GM21423 (cell line): ENCODE measurements around the gene RASSF7.
A peak's percentile ranks its signal among the peaks of the same experiment; 100 is the strongest.

Experiments used
- ATAC-seq: cut with Tn5 transposase; IDR thresholded peaks from one replicate; pipeline ENCODE4 v1.9.1; 2021; ENCODE audit warnings: mild to moderate bottlenecking, moderate library complexity; ENCODE audit not compliant: unreplicated experiment

Gene RASSF7

GRCh38 chr11:532527-532985, 28.2 kb upstream of the RASSF7 start:
- ATAC-seq = no peak

DNA sequence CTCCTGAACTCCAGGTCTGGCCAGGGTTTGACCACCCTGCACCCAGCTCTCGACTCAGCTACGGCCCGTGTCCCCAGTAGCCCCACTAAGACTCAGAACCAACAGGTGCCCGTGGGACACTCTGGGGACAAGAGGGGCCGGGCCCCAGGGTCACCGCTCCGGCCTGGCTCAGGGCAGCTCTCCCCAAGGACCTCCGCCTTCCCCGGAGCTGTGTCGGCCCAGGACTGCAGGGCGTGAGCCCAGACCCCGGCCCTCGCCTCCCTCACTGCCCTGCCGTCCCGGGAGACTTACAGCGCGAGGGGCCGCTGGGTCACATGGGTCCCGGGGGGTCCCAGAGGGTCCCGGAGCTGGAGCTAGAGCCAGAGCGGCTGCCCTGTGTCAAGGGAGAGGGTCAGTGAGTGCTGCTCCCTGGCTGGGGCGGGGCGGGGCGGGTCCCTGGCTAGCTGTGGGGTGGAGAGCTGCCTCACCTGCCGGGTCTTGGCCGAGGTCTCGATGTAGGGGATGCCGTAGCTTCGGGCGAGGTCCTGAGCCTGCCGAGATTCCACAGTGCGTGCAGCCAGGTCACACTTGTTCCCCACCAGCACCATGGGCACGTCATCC, 27.7 kb upstream of the RASSF7 start:
- no peak for ATAC-seq

GRCh38 chr11:533586-534395, 27.0 kb upstream of the RASSF7 start:
- no peak for ATAC-seq

DNA sequence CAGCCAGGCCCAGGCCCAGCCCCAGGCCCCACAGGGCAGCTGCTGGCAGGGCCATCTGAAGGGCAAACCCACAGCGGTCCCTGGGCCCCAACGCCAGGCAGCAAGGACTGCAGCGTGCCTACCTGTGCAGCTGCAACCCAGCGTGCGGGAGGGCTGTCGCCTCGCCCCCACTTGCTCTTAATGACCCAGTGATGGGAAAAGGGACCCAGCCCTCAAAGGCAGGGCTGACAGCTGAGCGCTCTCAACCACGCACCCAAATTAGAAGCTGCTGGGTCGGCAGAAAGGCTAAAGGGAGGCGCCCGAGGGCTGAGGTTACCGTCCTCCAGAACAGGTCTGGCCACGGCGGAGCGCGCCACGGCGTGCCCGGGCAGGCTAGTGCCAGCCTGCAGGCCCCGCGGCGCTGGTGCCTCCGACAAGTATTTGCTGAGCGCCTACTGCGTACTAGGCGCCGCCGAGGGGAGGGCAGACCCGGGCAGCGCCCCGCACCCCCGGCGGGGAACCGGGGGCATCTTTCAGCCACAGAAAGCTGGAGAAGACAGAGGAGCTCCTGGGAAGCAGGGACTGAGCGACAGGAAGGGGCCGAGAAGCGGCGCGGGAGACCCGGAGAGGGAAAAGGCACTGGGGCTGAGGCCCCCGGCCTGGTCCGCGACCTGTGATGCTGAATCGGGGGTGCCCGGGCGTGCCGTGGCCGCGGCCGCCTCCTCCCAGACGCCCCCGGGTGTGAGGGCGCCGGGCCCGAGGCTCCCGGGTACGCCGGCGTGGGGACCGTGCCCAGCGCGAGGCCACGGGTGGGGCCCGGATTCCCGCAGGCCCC, 26.2 kb upstream of the RASSF7 start:
- ATAC-seq = no peak

GRCh38 chr11:535210-535518, 25.6 kb upstream of the RASSF7 start:
- ATAC-seq = no peak

DNA sequence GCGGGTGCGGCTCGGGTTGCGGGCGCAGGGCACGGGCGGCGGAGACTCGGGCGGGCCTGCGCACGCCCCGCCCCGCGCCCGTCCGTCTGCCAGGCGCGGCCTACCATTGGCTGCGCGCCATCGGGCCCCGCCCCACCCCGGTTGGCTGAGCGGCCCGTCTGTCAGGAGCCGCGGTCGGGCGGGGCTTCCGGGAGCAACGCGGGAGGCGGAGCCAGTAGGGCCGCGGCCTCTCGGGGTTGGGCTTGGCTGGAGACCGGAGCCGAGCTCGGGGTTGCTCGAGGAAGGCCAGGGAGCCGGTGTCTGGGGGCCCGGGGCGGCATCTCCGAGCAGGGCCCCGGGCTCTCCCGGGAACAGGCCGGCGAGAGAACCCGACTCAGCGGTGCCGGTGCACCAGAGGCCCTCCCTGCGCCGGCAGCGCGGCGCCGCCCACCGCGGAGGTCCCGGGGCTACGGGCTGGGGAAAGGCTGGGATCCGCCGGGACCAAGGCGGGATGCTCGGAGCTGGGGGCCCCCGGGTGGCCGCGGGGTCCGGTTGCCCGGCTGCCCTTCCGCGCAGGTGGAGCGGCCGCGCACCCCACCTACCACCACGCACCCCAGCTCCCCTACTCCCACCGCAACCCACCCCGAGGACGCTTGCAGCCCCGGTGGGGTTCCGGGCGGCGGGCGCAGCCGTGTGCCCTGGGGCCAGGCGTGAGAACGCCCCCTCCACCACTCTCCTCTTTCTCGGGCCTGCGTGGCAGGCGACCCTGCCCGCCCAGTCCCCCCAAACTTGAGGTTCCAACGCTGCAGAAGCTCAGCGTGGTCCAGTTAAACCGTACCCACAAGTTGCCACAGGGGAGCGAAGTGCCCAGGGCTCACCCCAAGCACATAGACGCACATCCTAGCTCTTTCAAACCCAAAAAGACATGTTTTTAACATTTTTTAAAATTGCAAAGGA, 25.0 kb upstream of the RASSF7 start, which contains the start of gene HRAS:
Gene HRAS, minus strand, starts transcription at position 58 of the 936 bp plus-strand sequence.
- peak; percentile 61 for ATAC-seq

- peak; percentile 50 for ATAC-seq
Observed at GRCh38 chr11:536841-537621, 23.7 kb upstream of the RASSF7 start, which contains the start of gene LRRC56. TSS of gene LRRC56 (plus strand) at chr11:537527. CDS start at chr11:540685, 3,158 bp downstream.

DNA sequence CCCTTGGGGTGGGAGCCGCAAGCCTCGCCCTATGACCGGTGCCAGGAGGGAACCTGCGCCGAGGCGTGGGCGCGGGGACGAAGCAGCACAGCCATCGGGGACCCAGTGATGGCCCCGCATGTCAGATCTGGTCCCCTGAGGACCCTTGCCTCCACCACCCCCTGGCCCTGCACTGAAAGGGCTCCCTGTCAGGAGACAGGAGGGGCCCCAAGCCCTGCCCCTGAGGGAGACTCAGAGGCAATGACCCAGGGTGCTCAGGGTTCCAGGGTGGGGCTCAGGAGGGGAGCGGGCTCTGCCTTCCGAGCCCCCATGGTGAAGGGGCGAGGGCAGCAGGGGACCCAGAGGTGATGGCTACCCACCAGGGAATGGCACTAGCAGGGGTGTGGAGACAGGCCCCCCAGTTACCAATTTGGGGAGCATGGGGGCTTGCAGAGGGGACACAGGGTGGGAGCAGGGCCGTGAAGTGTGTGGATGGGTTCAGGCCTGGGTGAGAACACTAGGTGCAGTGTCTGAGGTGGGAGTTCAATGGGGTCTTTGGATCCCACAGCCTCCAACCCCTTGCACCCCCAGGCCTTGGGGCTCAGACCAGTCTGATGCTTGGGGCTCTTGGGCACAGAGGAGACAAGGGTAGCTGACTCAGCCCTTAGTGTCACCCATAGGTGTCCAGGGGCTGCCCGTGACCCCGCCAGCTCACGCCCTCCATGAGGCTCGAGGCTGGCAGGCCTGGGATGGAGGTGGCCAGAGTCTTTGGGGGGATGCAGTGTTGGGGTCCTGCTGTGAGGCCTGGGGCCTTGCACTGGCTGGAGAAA, 22.9 kb upstream of the RASSF7 start:
- ATAC-seq = no peak

DNA sequence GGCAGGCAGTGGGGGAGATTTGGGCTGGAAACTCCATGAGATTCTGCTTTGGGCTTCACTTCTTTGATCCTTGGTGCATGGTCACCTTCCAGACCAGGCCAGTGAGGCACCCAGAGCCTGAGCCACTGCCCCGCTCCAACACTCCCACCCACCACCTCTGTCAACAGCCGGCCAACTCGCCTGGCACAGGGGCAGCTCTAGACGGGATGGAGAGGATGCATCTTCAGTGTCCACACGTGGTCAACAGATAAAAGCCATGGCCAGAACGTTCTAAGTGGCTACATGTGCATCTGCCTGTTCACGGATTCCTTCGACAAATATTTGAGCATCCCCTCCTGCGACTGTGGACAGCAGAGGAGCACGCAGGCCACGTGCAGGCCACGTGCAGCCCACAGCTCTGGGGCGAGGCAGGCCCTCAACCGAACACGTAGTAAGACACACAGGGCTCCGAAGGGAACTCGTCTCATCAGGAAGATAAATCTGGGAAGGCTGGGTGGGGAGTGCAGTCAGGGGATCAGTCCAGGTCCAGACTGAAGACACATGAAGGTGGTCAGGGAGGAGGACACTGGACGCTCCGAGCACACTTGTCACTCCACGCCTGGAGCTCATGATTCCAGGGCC, 22.2 kb upstream of the RASSF7 start:
- ATAC-seq = no peak

DNA sequence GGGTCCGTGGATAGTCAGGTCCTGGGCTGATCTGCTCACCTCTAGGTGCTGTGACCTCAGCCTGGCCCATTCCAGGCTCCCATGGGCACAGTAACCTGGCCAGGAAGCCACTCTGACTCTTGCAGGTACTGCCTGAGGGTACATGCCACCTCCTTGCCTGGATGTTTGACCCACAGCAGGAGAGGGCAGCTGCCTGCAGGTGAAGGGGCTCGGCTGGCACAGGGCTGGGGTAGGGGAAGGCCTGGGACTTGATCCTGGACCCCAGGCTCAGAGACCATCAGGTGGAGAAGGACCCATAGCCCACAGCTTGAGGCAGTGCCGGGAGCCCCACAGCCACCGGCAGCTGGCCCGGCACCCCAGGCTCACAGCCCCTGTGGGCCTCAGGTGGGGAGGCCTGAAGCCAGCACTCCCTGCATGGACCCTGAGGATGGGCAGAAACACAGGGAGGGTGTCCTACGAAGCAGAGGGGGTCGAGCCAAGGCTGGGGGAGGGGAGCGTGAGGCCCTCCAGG, 20.7 kb upstream of the RASSF7 start:
- no peak for ATAC-seq

DNA sequence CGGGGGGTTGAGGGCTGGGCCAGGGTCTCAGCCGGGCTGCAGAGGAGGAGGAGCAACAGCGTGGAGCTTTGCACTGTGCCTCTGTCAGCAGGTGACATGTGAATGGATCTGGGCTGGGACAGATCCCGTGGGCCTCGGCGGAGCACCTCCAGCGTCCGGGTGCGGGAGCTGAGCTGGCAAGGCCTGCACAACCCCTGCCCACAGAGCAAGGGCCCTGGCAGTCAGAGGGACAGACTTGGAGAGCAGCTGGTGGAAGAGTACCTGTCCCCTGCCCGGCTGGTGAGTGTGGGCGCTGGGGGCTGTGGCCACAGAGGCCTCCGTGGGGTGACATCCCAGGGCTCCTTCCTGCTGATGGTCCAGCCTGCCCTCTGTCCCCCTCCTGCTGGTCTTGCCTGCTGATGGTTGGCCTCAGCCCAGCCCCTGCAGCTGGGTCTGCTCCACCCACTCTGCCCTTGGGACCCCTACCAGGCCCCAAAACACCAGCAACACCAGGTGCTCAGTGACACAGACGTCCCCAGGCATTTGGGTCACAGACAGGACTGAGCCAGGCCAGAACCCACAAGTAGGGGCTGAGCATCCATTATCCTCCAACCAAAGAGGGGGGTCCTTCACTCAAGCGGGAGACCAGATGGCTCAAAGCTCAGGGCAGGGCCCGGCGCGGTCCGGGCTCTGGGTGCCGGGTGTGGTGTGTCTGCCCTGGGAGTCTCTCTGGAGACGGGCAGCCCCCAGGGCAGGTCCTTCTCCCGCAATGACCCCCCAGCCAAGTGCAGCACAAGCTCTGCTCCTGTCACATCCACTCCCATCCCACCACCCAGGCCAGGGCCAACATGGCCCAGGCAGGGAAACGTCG, 20.0 kb upstream of the RASSF7 start:
- ATAC-seq = no peak

DNA sequence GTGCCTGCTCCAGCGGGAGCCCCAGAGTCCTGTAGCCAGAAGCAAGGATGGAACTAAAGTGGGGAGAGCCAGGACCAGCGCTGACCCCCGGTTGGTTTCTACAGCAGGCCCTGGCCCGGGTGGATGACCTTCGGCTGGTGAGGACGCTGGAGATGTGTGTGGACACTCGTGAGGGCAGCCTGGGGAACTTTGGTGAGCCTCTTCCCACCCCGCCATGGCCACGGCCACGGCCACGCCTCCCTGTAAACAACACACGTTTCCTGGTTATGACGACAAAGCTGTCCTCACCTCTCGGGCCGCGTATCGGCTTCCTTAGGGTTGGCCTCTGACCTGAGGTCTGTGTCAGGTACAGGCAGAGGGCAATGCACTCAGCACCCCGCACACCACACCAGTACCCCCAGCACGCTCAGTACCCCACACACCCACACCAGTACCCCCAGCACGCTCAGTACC, 19.3 kb upstream of the RASSF7 start:
- ATAC-seq = no peak

- ATAC-seq = no peak
Observed at GRCh38 chr11:544817-545166, 16.0 kb upstream of the RASSF7 start.

DNA sequence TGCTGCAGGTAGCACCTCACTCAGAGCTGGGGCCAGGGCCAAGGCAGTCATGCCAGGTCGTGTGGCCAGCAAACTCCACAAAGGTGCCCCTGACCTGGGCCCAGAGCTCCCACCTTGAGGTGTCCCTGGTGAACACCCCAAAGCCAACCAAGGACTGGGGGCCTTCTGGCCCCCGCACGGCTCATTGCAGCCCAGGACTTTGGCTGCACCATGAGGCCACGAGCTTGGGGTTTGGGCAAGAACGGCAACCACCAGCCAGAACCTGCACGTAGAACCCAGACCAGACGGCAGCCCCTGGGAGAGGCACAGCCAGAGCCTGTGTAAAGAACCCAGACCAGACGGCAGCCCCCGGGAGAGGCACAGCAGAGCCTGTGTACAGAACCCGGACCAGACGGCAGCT, 15.6 kb upstream of the RASSF7 start:
- ATAC-seq = no peak

DNA sequence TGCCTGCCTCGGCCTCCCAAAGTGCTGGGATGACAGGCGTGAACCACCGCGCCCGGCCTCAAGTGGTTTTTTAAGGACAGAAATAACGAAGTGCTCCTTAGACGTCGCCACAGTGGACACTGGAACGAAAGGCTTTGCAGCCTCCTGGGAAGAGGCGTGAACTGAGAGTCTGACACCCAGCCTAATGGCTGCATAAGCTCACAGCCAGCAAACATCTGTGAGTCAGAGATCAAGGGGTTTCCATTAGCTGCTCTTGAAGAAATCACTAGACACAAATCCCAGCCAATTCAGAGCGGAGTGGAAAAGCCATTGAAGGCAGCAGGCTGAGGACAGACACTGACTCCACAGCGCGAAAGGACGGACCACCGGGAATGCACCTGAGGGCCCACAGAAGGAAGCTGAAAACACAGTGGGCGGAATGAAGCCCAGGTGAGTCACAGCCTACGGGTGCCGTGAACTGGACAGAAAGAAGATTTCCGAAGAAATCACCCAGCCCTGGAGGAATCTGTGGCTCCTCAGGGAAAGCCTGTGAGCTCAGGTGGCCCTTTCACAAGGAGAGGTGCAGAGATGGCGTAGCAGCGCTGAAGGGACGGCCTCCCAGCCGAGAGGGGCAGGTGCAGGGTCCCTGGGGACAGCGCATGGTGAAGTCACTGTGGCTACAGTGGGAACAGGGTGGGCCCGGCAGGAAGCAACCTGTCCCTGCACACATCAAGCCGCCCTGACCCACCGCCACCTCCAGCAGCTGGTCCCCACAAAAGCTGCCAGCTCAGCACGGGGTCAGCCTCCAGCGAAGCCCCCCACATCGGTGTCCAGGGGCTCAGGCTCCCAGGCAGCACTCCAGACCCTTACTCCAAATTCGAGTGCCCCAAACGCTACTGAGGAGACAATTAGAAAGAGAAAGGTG, 11.8 kb upstream of the RASSF7 start:
- no peak for ATAC-seq

GRCh38 chr11:550021-550745, 10.6 kb upstream of the RASSF7 start:
- no peak for ATAC-seq
